ENCODE data around the gene LEUTX.

GRCh38 chr19:39827216-39827615 lies 48.6 kb downstream of the LEUTX start:
- TF ChIP-seq GATA3 (IDR thresholded peaks at IDR 0.05; ENCODE audit: low read depth, low read length) (no peak), GATA2 (IDR thresholded peaks at IDR 0.05; ENCODE audit: low read depth, low read length) (no peak)
